Measurements from ENCODE around the gene WDFY4. TPM values are rescaled to one million over a fixed set of nuclear protein-coding genes. Genes with fewer than 3 reads are reported as not detected.

The WDFY4 gene
- total RNA-seq, 1 experiment from 2014 or later = not detected

GRCh38 chr10:48814933-48815332 lies 130.3 kb downstream of the WDFY4 start:
- Mint-ChIP-seq H3K4me1 (peaks cover 8 to 10% of the 10 kb centered on the region in 2 experiments), H3K27me3 (ENCODE audit: low read depth) (peaks cover 12% of the 10 kb centered on the region), H3K36me3 (ENCODE audit: insufficient read depth in 1 of 3, low read depth in 3 of 3) (peaks cover 0 to 2% (median 0%) of the 10 kb centered on the region in 3 experiments; a peak in 1 of 7 replicates), H3K4me3 (no peak overlapping the region), H3K27ac (no peak overlapping the region), H3K9me3 (peaks cover 3 to 6% of the 10 kb centered on the region in 2 experiments; a peak in 1 of 5 replicates)
- no peak overlapping the region for H2BK120ac ChIP-seq (ENCODE audit: low read depth, low read length, poor library complexity, severe bottlenecking)
- no peak overlapping the region for H3K4ac ChIP-seq (ENCODE audit: low read depth, low read length)
- no peak overlapping the region for H3K9ac ChIP-seq (ENCODE audit: extremely low read depth, insufficient read length, low read length)
- H3T11ph ChIP-seq (ENCODE audit: low read length) = no peak overlapping the region
- peaks cover 4% of the 10 kb centered on the region; the same call in 1 of the 2 replicates for H3K27me3 ChIP-seq (ENCODE audit: insufficient read depth, low read length)
- no peak overlapping the region for H2BK5ac ChIP-seq (ENCODE audit: insufficient read length, low read length)
- no peak overlapping the region for H4K8ac ChIP-seq (replicated peaks; ENCODE audit: insufficient read length, low read depth, low read length)
- WGBS (ENCODE audit: extremely low coverage, insufficient read length, low lambda C conversion rate) = no CpG with 5 or more reads among the region's 1 CpG
- H3K79me1 ChIP-seq (ENCODE audit: insufficient read depth, low read depth, low read length, poor library complexity, severe bottlenecking) = no peaks in the 10 kb centered on the region
- no peak overlapping the region for H3K4me2 ChIP-seq (ENCODE audit: insufficient read depth, insufficient read length, low read length)
- TF ChIP-seq CTCF (conservative IDR thresholded peaks at IDR 0.05) = no peak
- no peak overlapping the region for H2BK15ac ChIP-seq (ENCODE audit: low read depth, low read length)
- H3K18ac ChIP-seq (ENCODE audit: insufficient read length, low read depth, low read length) = no peak overlapping the region
- H2AK5ac ChIP-seq (ENCODE audit: insufficient read length, low read length) = no peak overlapping the region
- H4K20me1 ChIP-seq (ENCODE audit: control insufficient read depth, insufficient read depth, insufficient read length) = no peaks in the 10 kb centered on the region
- no peaks in the 10 kb centered on the region for H3K23me2 ChIP-seq (ENCODE audit: insufficient read length, low read depth, low read length, poor library complexity, severe bottlenecking)
- H3K14ac ChIP-seq (ENCODE audit: insufficient read depth, low read length) = no peak overlapping the region
- H4K5ac ChIP-seq (ENCODE audit: insufficient read length, low read depth, low read length) = no peak overlapping the region
- no peak for DNase-seq
- no peak overlapping the region for H3K27ac ChIP-seq (ENCODE audit: insufficient read length, low read depth, low read length)
- H4K91ac ChIP-seq (ENCODE audit: insufficient read length, low read depth, low read length) = no peak overlapping the region
- H3K79me2 ChIP-seq (ENCODE audit: insufficient read depth, low read length) = no peaks in the 10 kb centered on the region
- no peak overlapping the region for H2AFZ ChIP-seq (ENCODE audit: low read length)
- no peak overlapping the region for H2BK12ac ChIP-seq (ENCODE audit: insufficient read length, low read depth, low read length)
- H3K9me3 ChIP-seq (ENCODE audit: control insufficient read depth, low read depth, low read length) = no peaks in the 10 kb centered on the region
- no peak overlapping the region for H3K56ac ChIP-seq (ENCODE audit: insufficient read length, low read depth, low read length)
- no peaks in the 10 kb centered on the region for H3K4me1 ChIP-seq (ENCODE audit: insufficient read depth, low read length)
- no peak overlapping the region for H3K23ac ChIP-seq (ENCODE audit: insufficient read length, low read depth, low read length)
- H2BK20ac ChIP-seq (ENCODE audit: low read depth, low read length, poor library complexity, severe bottlenecking) = no peak overlapping the region

Data from H9 (cell line).